Activated CD8-positive, alpha-beta T cell treated with anti-CD3 and anti-CD28 coated beads for 36 hours (primary cell): Measurements from ENCODE around the gene TMEM178A. TPM values are rescaled to one million over a fixed set of nuclear protein-coding genes. Genes with fewer than 3 reads are reported as not detected.
"Not testable (repeated sequence)": the region's sequence is repeated elsewhere in the genome, so short reads cannot be mapped to it uniquely, and the experiment has no call there.

Experiments
- ATAC-seq: fragments of 200-7000 bp; cut with Tn5 transposase; one replicate; pipeline ENCODE4 v1.10.0; 2021; ENCODE audit warnings: mild to moderate bottlenecking, moderate library complexity
- CTCF ChIA-PET: fragments of 350-600 bp; sonication (Branson Sonifier 250); formaldehyde crosslinking; loops from one replicate; lab custom pipeline; 2021; ENCODE audit warnings: antibody characterized with exemption; lab: Charles Lee
- POLR2A ChIA-PET: fragments of 350-600 bp; sonication (Branson Sonifier 250); formaldehyde crosslinking; loops from one replicate; lab custom pipeline; 2021; ENCODE audit warnings: antibody characterized with exemption; lab: Charles Lee
- DNase-seq: peaks from one replicate; pipeline ENCODE4 v3.0.0-alpha.2; 2020
- H3K27ac Mint-ChIP-seq: one replicate; pipeline ENCODE4 v1.8.0; 2021; ENCODE audit warnings: mild to moderate bottlenecking, mixed read lengths
- H3K27me3 Mint-ChIP-seq: one replicate; pipeline ENCODE4 v1.8.0; 2021; ENCODE audit warnings: mixed read lengths
- H3K36me3 Mint-ChIP-seq: one replicate; pipeline ENCODE4 v1.8.0; 2021; ENCODE audit warnings: low read depth, mixed read lengths
- H3K4me1 Mint-ChIP-seq: one replicate; pipeline ENCODE4 v1.8.0; 2021; ENCODE audit warnings: low read depth, mixed read lengths
- H3K4me3 Mint-ChIP-seq: one replicate; pipeline ENCODE4 v1.8.0; 2021; ENCODE audit warnings: mild to moderate bottlenecking, moderate library complexity, mixed read lengths
- H3K9me3 Mint-ChIP-seq: one replicate; pipeline ENCODE4 v1.8.0; 2021; ENCODE audit warnings: mixed read lengths
- intact Hi-C: fragments of 100-400 bp; cut with micrococcal nuclease; formaldehyde crosslinking; loops from one replicate; pipeline ENCODE4 v1.10.0; 2022
- total RNA-seq, 2 experiments: library from RNA; stranded (reverse); gene quantifications; one replicate each; pipeline ENCODE4 v1.2.3, GENCODE V29; 2021
- TF ChIP-seq, protein P1 (sequence below): fragments of 200-600 bp; IDR thresholded peaks from one replicate; pipeline ENCODE4 v1.8.0; 2022; ENCODE audit warnings: antibody characterized with exemption, mild to moderate bottlenecking

Gene TMEM178A
- total RNA-seq, 2 experiments from 2014 or later: 0.23 to 0.31 TPM

DNA sequence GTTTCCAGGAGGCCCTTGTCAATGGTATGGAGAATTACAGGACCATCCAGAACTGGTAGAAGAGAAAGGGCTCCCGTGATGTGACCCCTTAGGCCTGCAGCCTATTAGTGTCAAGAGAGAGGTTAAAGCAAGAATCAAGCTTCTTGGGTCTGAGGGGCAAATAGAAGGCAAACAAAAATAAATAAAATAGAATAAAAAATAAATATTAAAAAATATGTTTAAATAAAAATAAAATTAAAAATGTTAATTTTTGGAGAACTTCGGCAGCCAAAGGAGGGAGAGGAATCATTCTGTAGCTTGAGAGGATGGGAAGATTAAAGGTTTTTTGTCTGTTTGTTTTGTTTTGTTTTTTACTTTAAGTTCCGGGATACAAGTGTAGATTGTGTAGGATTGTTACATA, 15.2 kb upstream of the TMEM178A start:
- CTCF ChIA-PET: no interaction called here
- TF ChIP-seq, protein P1, sequence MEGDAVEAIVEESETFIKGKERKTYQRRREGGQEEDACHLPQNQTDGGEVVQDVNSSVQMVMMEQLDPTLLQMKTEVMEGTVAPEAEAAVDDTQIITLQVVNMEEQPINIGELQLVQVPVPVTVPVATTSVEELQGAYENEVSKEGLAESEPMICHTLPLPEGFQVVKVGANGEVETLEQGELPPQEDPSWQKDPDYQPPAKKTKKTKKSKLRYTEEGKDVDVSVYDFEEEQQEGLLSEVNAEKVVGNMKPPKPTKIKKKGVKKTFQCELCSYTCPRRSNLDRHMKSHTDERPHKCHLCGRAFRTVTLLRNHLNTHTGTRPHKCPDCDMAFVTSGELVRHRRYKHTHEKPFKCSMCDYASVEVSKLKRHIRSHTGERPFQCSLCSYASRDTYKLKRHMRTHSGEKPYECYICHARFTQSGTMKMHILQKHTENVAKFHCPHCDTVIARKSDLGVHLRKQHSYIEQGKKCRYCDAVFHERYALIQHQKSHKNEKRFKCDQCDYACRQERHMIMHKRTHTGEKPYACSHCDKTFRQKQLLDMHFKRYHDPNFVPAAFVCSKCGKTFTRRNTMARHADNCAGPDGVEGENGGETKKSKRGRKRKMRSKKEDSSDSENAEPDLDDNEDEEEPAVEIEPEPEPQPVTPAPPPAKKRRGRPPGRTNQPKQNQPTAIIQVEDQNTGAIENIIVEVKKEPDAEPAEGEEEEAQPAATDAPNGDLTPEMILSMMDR: no peak

DNA sequence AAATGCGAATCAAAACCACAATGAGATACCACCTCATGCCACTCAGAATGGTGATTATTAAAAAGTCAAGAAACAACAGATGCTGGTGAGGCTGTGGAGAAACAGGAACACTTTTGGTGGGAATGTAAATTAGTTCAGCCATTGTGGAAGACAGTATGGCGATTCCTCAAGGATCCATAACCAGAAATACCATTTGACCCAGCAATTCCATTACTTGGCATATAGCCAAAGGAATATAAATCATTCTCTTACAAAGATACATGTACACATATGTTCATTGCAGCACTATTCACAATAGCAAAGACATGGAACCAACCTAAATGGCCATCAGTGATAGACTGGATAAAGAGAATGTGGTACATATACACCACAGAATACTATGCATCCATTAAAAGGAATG, 9.5 kb upstream of the TMEM178A start:
- H3K27me3 Mint-ChIP-seq, H3K27ac Mint-ChIP-seq, DNase-seq, ATAC-seq, POLR2A ChIA-PET, H3K4me1 Mint-ChIP-seq, CTCF ChIA-PET, intact Hi-C loops, H3K36me3 Mint-ChIP-seq, H3K4me3 Mint-ChIP-seq, H3K9me3 Mint-ChIP-seq: not testable (repeated sequence)

More for the DNA sequence above, 15.2 kb upstream of the TMEM178A start:
- Mint-ChIP-seq H3K4me1 (no peaks in the 10 kb centered on the region), H3K27ac (no peak overlapping the region), H3K27me3 (peaks cover 4% of the 10 kb centered on the region), H3K4me3 (no peak overlapping the region), H3K9me3 (no peaks in the 10 kb centered on the region), H3K36me3 (no peaks in the 10 kb centered on the region)
- POLR2A ChIA-PET: no interaction called here
- ATAC-seq (no peak), DNase-seq (no peak)
- intact Hi-C loops: no loop called here

DNA sequence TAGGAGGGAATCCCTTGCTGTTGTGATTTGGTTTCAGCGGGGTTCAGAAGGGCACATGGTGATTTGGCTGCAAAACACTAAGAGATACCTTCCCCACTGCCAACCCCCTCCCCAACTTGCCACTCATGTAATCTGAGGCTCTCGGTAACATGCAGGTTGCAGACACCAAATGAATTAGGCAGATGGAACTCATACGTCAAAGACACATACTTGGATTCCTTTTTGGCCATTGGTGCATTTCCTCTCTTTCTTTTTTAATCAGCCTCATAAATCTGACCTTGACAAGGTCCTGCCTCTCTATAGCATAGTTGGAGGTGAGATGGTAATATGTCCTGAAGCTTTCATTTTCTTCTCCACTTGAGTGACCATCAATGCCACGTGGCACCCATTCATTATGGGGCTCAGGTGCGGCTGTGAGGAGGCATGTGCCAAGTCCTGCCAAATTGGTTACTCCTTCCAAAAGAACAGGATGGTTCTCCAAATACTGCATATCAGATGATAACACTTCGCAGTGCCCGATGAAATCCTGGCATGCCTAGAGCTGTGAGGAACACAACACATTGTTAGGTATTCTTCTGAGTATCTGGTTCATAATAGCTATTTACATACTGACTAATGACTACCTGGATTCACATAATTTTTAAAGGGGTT, 8.3 kb upstream of the TMEM178A start:
- Mint-ChIP-seq H3K27me3 (peaks cover 9% of the 10 kb centered on the region), H3K4me1 (no peaks in the 10 kb centered on the region), H3K4me3 (no peak overlapping the region), H3K9me3 (no peaks in the 10 kb centered on the region), H3K36me3 (no peaks in the 10 kb centered on the region), H3K27ac (no peak overlapping the region)
- DNase-seq: no peak
- CTCF ChIA-PET: no interaction called here
- intact Hi-C loops: no loop called here
- no peak for ATAC-seq
- POLR2A ChIA-PET: interaction anchor here (1.5 kb wide), 1 partner anchor 86 kb away, joined by 3 read pairs; no protein-coding TSS in a partner anchor
- TF ChIP-seq, protein P1: no peak

DNA sequence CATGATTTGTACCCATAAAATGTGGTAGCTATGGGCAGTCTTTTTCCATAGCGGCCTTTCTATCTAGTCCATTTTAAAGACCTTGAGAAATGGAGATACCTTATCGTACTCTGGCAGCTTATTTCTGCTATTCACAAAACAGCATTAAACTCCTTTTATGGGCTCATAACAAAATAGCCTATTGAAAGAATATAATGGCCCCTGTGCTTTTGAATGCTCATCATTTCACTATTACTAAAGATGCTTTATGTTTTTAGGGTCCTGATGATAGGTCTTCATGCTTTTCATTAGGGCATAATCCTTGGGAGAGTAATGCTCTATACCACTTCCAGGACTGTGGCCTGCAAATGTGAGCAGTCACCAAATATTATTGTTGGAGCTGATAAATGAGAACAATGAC, 7.3 kb upstream of the TMEM178A start:
- ChIA-PET CTCF (no interaction called here), POLR2A (interaction anchor here (1.5 kb wide), 1 partner anchor 87 kb away, joined by 3 read pairs; no protein-coding TSS in a partner anchor)
- no peaks in the 10 kb centered on the region for H3K36me3 Mint-ChIP-seq

DNA sequence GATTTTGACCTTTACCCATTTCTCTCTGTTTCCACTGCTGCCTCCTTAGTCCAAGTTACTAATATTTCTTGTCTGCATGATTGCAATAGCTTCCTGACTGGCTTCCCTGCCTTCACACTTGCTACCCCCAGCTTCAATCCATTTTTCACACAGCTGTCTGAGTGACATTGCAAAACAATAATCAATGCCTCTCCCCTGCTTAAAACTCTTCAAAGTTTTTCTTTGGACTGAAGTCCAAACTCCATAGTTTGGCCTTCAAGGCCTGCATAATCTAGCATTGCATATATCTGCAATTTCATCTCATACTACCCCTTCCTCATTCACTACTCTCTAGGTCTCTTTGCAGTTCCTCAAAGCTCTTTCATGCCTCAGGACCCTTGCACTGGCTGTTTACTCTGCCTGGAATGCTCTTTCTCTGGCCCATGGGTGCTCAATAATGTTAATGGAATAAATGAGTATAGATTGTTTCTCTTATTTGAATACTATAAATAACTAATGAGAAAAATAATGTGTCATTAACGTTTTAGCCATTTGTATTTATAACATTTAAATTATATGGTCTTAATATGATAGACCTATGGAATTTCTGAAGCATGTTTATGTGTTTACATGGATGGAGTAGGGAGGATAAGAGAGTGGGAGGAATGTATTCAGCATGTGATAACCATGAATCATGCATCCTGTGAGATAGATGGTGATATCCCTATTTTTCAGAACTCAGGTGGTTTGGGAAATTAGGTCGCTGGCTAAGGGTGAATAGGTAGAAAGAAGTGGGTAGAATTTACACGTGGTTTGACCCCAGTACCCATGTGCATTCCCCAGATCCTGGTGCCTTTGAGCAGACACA, 5.7 kb upstream of the TMEM178A start:
- H3K9me3 Mint-ChIP-seq: no peaks in the 10 kb centered on the region
- POLR2A ChIA-PET: no interaction called here
- H3K27me3 Mint-ChIP-seq: peaks cover 23% of the 10 kb centered on the region
- TF ChIP-seq, protein P1: no peak
- no peaks in the 10 kb centered on the region for H3K36me3 Mint-ChIP-seq
- ATAC-seq (no peak), DNase-seq (no peak)
- no peaks in the 10 kb centered on the region for H3K4me1 Mint-ChIP-seq
- no peak overlapping the region for H3K27ac Mint-ChIP-seq
- intact Hi-C loops: no loop called here
- CTCF ChIA-PET: no interaction called here
- H3K4me3 Mint-ChIP-seq: no peak overlapping the region

More for the DNA sequence above, 7.3 kb upstream of the TMEM178A start:
- DNase-seq (no peak), ATAC-seq (no peak)
- Mint-ChIP-seq H3K4me1 (no peaks in the 10 kb centered on the region), H3K27ac (no peak overlapping the region), H3K27me3 (peaks cover 13% of the 10 kb centered on the region), H3K9me3 (no peaks in the 10 kb centered on the region), H3K4me3 (no peak overlapping the region)
- TF ChIP-seq, protein P1: no peak
- intact Hi-C loops: no loop called here
